Stimulated activated naive CD8-positive, alpha-beta T cell treated with anti-CD3 and anti-CD28 coated beads, Interleukin-15, Interleukin-2, amounts not matched to agents 100 ng/mL and 50 ng/mL, for 24 hours (primary cell): Measurements from ENCODE around the gene OR51L1.
"Not testable (repeated sequence)": the region's sequence is repeated elsewhere in the genome, so short reads cannot be mapped to it uniquely, and the experiment has no call there.

Experiments used
- H3K27ac Mint-ChIP-seq: one replicate; pipeline ENCODE4 v1.8.0; 2021; ENCODE audit warnings: mild to moderate bottlenecking, mixed read lengths
- H3K27me3 Mint-ChIP-seq: one replicate; pipeline ENCODE4 v1.8.0; 2021; ENCODE audit warnings: mixed read lengths
- H3K36me3 Mint-ChIP-seq: one replicate; pipeline ENCODE4 v1.8.0; 2021; ENCODE audit warnings: low read depth, mixed read lengths
- H3K4me1 Mint-ChIP-seq: one replicate; pipeline ENCODE4 v1.8.0; 2021; ENCODE audit warnings: low read depth, mixed read lengths
- H3K4me3 Mint-ChIP-seq: one replicate; pipeline ENCODE4 v1.8.0; 2021; ENCODE audit warnings: mild to moderate bottlenecking, mixed read lengths
- H3K9me3 Mint-ChIP-seq: one replicate; pipeline ENCODE4 v1.8.0; 2021; ENCODE audit warnings: mixed read lengths

Gene OR51L1, protein sequence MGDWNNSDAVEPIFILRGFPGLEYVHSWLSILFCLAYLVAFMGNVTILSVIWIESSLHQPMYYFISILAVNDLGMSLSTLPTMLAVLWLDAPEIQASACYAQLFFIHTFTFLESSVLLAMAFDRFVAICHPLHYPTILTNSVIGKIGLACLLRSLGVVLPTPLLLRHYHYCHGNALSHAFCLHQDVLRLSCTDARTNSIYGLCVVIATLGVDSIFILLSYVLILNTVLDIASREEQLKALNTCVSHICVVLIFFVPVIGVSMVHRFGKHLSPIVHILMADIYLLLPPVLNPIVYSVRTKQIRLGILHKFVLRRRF

DNA sequence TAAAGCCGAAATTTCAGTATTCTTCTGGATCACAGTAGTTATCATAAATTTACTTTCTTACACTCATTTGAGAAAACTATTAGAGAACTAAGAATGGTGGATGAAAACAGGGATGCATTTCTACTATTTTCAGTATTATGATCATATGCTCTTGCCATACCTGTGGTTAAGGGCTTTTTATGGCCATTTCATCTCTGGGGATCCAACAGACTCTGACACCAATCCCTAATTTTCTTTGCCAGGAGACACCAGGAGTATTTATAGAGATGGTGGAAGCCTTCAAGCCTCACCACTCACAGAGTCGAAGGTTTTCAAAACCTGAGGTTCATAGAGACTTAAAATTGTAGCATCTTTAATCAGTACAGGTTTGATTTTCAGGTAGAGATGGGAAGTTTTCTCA, at the start of gene OR51L1:
Gene OR51L1, plus strand, starts transcription at position 301 of the 400 bp plus-strand sequence. CDS start 4,132 bp downstream, outside the sequence.
- H3K36me3 Mint-ChIP-seq = no peaks in the 10 kb centered on the region
- no peaks in the 10 kb centered on the region for H3K9me3 Mint-ChIP-seq
- H3K4me1 Mint-ChIP-seq = no peaks in the 10 kb centered on the region
- no peaks in the 10 kb centered on the region for H3K27me3 Mint-ChIP-seq
- no peak within 1 kb of the TSS for H3K27ac Mint-ChIP-seq
- no peak within 1 kb of the TSS for H3K4me3 Mint-ChIP-seq

DNA sequence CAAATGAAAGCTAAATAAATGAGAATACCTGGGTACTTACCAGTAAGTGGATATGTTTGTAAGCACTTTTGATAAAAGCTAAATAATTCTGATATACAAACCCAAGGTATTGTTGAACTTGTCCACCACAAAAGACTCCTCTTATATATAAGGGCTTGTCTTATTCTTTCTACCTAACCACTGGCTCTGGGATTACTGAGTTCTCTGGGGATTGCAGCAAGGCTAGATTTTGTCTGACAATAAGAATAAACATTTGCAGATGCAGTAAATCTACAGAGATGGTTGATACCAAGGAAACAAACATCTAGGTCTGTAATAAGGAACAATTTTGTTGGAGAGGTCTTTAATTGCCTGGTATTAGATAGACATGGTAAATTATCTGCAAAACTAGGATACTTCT, 47.1 kb upstream of the OR51L1 start, which contains the start of gene OR51A4:
Gene OR51A4, minus strand, starts transcription at position 101 of the 400 bp plus-strand sequence. CDS start 505 bp downstream, outside the sequence.
- no peak within 1 kb of the TSS for H3K4me3 Mint-ChIP-seq
- H3K4me1 Mint-ChIP-seq = no peaks in the 10 kb centered on the region
- no peaks in the 10 kb centered on the region for H3K27me3 Mint-ChIP-seq

DNA sequence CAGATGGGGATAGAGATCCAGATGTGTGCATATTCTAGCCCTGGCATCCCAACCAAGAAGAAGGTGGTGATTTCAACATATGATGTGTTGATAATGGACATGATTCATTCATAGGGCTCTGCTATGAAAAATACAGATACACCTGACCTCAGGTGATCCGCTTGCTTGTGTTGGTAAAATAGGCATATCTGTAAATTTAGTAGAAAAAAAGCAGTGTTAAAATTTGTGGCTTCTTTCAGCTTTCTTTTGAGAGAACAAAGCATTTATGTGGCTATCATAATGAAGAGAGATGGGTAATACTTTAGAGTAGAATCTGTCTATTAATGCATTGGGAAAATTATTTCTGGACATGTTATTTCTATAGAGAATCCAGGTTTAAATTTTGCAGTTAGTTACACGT, 39.0 kb upstream of the OR51L1 start, which contains the start of gene OR51A2:
Gene OR51A2, minus strand, starts transcription at position 101 of the 400 bp plus-strand sequence. Its CDS starts 0 bp downstream, at position 101.
- not testable (repeated sequence) for H3K27me3 Mint-ChIP-seq, H3K36me3 Mint-ChIP-seq, H3K9me3 Mint-ChIP-seq, H3K4me1 Mint-ChIP-seq, H3K4me3 Mint-ChIP-seq, H3K27ac Mint-ChIP-seq

More for the DNA sequence above, 47.1 kb upstream of the OR51L1 start, which contains the start of gene OR51A4:
- Mint-ChIP-seq H3K27ac (no peak within 1 kb of the TSS), H3K9me3 (no peaks in the 10 kb centered on the region), H3K36me3 (no peaks in the 10 kb centered on the region)

DNA sequence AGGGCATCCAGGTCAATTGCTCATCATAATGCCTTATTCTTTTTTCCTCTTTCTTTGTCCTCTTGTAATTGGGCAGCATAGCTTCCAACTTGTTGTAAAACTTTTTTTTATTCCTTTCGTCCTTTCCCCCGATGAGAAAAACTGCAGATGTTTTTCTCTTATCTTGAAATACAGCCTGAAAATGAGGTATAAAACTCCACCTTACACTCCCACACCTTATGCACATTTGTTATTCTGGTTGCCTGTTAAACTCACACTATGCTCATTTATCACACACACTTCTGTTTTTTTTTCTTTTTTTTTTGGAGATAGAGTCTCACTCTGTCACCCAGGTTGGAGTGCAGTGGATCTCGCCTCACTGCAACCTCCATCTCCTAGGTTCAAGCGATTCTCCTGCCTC, 37.3 kb upstream of the OR51L1 start:
- Mint-ChIP-seq H3K4me3 (no peak overlapping the region), H3K9me3 (peaks cover 4% of the 10 kb centered on the region), H3K27me3 (no peaks in the 10 kb centered on the region), H3K4me1 (no peaks in the 10 kb centered on the region), H3K36me3 (no peaks in the 10 kb centered on the region), H3K27ac (no peak overlapping the region)

DNA sequence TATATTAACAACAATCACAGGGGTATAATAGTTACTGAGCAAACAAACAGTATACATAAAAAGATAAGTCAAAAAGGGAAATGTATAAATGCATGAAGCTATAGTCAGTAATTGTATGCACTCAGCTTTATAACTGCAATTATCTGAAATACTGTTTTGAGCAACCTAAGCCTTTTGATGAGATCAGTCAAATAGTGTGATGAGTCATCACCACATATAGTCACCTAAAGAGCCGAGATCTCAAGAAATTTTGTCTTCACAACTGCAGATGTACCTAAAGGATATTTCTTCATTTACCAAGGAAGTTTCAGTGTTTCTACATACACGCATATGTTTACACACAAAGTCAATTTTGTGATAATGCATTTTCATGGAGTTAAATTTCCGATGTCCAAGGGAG, 33.8 kb upstream of the OR51L1 start:
- no peaks in the 10 kb centered on the region for H3K4me1 Mint-ChIP-seq
- H3K27me3 Mint-ChIP-seq = no peaks in the 10 kb centered on the region
- H3K27ac Mint-ChIP-seq = no peak overlapping the region
- H3K9me3 Mint-ChIP-seq = peaks cover 4% of the 10 kb centered on the region
- no peak overlapping the region for H3K4me3 Mint-ChIP-seq
- no peaks in the 10 kb centered on the region for H3K36me3 Mint-ChIP-seq

DNA sequence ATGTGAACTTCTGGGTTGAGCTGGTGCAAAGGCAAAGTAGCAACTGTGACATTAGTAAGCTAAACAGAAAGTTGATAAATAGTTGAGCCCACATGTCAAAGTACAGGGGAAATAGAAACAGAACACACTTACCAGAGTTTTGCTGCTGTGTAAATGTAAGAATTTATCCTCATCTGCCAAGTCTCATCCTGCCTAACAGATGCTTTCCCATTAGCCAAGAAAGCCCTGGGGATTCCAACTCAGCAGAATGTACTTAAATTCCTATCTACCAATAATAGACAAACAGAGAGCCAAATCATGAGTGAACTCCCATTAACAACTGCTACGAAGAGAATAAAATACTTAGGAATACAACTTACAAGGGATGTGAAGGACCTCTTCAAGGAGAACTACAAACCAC, 31.8 kb upstream of the OR51L1 start:
- Mint-ChIP-seq H3K4me3 (no peak overlapping the region), H3K9me3 (peaks cover 4% of the 10 kb centered on the region), H3K27me3 (peaks cover 3% of the 10 kb centered on the region), H3K36me3 (no peaks in the 10 kb centered on the region), H3K27ac (no peak overlapping the region), H3K4me1 (no peaks in the 10 kb centered on the region)

DNA sequence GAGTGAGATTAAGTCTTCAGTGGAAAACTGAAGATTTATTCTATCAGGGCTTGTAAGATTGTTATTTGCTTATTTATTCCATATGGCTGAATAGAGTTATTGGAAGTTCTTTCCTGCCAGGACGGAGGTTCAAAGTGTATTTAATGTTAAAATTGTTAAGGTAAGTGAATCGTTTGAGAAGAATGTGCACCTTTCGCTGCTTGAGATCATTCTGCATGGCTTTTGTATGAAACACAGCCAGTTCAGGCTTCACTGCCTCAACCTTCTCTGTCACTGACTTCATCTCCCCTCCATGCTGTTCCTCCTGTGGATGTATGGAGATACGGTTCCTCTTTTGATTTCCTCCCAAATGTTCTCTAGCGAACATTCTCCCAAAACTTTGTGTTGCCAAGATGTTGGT, 19.2 kb upstream of the OR51L1 start:
- Mint-ChIP-seq H3K4me3 (no peak overlapping the region), H3K27ac (no peak overlapping the region), H3K4me1 (no peaks in the 10 kb centered on the region), H3K27me3 (no peaks in the 10 kb centered on the region), H3K36me3 (no peaks in the 10 kb centered on the region), H3K9me3 (peaks cover 3% of the 10 kb centered on the region)

DNA sequence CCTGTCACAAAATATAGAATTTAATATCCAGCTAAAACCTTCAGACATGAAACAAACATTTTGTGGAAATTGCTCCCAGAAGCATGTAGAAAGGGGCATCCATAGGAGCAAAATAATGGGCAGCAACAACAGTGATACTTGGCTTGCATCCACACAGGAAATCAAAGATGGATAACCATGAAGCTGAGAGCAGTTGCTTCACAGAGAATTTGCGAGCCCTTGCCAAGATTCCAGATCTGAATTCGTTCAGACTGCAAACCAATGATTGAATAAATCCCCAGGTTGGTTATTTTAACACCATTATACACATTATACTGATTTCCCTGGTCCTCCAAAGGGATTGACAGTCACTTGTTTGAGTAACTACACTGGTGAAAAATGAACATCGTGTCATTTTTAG, 15.6 kb upstream of the OR51L1 start:
- Mint-ChIP-seq H3K27ac (no peak overlapping the region), H3K27me3 (no peaks in the 10 kb centered on the region), H3K9me3 (peaks cover 3% of the 10 kb centered on the region), H3K36me3 (no peaks in the 10 kb centered on the region), H3K4me1 (no peaks in the 10 kb centered on the region), H3K4me3 (no peak overlapping the region)

DNA sequence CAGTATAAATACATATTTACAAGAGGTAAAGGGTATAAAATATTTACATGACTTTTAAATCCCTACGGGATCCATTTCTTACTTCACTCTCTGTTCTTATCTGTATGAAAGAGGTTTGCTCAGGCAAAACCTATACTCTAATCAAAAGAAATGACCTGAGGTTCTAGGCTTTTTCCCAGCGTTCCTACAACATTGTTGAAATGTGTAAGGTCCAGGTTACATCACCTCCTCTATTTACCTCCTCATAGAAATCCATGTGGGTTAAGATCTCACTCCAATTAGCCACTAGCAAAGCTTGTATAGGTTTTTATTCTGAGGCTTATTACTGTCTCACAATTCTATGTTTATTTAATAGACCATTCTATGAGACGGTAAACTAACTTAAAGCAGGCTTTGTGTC, 12.0 kb upstream of the OR51L1 start:
- Mint-ChIP-seq H3K36me3 (no peaks in the 10 kb centered on the region), H3K9me3 (peaks cover 3% of the 10 kb centered on the region), H3K27ac (no peak overlapping the region), H3K4me3 (no peak overlapping the region), H3K4me1 (no peaks in the 10 kb centered on the region), H3K27me3 (no peaks in the 10 kb centered on the region)

DNA sequence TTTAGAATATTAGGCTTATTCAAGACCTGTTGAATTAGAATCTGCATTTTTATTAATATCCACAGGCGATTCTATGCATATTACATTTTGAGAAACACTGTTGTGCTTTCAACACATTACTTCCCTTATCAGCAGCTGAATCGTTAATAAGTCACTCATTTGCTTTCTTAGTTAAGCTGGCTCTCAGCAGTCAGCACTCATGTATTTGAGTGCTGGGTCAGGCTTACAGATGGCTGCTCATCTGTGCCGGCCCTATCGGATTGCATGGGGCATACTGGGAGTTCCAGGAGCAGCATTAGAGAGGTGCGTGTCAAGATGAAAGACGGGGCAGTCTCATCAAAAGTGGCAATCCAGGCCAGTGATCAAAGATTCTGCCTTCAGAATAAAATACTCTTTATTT, 10.8 kb upstream of the OR51L1 start:
- Mint-ChIP-seq H3K4me3 (no peak overlapping the region), H3K36me3 (no peaks in the 10 kb centered on the region), H3K27ac (no peak overlapping the region)

DNA sequence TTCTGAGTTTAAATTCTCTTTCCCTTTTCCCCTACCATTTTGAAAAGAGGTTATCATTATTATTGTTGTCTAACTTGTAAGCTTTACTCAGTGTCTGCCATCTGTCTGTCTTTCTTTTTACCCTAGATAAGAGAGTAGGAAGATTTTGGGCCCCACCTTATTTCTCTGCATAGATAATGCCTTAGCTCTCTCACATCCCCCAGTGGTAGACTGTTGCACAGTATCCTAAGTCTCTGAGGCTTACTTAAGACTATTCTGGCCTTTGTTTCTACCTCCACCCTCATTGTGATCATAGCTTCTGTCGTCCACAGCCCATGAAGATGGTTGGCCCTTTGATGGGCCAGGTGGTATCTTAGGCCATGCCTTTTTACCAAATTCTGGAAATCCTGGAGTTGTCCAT, 3.6 kb upstream of the OR51L1 start:
- Mint-ChIP-seq H3K4me1 (no peaks in the 10 kb centered on the region), H3K27ac (no peak overlapping the region), H3K27me3 (no peaks in the 10 kb centered on the region), H3K9me3 (no peaks in the 10 kb centered on the region), H3K4me3 (no peak overlapping the region), H3K36me3 (no peaks in the 10 kb centered on the region)

More for the DNA sequence above, 10.8 kb upstream of the OR51L1 start:
- no peaks in the 10 kb centered on the region for H3K27me3 Mint-ChIP-seq
- H3K9me3 Mint-ChIP-seq = no peaks in the 10 kb centered on the region
- H3K4me1 Mint-ChIP-seq = no peaks in the 10 kb centered on the region

DNA sequence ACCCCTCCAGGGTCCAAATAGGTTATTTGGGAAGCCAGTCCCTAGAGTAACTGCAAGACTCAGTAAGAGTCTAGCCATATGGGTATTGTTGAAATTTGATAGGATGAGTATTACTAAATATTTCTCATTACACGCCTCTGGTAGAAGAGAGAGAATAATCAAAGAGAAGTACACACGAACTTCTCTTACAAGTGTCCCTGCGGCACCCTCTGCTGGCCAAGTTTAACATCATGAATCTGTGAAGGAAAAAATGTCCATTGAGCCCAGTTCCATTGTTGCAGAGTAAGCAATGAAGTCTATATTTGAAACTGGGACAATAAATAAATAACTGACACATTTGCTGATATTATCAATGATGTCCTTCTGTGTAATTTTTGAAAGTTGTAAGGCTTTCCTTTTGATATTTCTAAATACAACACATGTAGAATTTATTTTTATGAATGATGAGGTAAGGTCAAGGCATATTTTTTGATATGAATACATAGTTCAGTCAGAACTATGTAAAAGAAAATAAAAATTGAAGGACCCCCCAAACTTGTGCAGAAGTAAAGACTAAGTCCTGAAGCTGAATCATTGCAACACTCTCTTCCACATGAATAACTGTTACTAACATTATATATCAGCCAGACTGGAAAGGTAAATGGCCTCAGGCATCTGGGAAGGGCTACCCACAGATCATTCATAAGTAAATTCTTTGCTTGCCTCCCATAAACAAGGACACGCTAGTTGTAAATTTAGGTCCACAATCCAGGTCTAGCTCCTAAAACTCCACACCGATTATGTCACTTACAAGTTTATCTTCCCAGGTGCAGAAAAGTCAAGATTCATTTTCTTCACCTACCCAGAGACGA, 10.0 kb downstream of the OR51L1 start:
- H3K4me3 Mint-ChIP-seq = no peak overlapping the region
- no peaks in the 10 kb centered on the region for H3K4me1 Mint-ChIP-seq
- no peaks in the 10 kb centered on the region for H3K36me3 Mint-ChIP-seq
- H3K27ac Mint-ChIP-seq = no peak overlapping the region
- no peaks in the 10 kb centered on the region for H3K9me3 Mint-ChIP-seq
- H3K27me3 Mint-ChIP-seq = no peaks in the 10 kb centered on the region

DNA sequence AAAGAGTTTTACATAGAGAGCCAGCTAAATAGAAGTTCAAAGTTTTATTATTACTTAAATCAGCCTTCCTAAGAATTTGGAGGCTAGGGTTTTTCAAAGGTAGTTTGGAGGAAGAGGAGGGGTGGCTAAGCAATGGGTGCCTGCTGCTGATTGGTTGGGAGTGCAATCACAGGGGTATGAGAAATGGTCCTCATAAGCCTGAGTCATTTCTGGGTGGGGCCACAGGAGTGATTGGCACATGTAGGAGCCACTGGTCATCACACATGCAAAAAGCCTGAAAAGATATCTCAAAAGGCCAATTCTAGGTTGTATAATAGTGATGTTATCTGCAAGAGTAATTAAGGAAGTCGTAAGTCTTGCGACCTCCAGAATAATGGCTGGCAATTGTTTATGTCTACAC, 12.9 kb downstream of the OR51L1 start:
- no peaks in the 10 kb centered on the region for H3K9me3 Mint-ChIP-seq
- no peaks in the 10 kb centered on the region for H3K36me3 Mint-ChIP-seq
- H3K4me3 Mint-ChIP-seq = no peak overlapping the region
- no peaks in the 10 kb centered on the region for H3K4me1 Mint-ChIP-seq
- H3K27me3 Mint-ChIP-seq = no peaks in the 10 kb centered on the region
- H3K27ac Mint-ChIP-seq = no peak overlapping the region

DNA sequence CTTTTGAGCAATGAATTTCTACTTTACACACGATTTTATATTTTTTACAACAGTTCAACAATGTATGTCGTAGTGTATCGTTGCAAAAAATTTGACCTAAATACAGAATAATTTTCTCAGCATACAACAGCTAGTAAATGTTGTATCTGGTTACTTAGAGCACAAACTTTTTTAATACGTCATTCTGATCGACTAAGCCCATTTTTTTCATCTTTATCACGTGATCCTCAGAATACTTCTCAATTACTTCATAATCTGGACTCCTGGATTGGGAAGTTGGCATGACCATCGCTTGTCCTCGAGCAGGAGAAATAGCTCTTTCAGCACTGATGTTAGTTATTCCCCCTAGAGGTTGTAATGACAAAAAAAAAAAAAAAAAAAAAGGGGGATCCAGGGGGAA, 16.6 kb downstream of the OR51L1 start:
- no peaks in the 10 kb centered on the region for H3K27me3 Mint-ChIP-seq
- H3K4me3 Mint-ChIP-seq = no peak overlapping the region
- H3K4me1 Mint-ChIP-seq = no peaks in the 10 kb centered on the region
- H3K36me3 Mint-ChIP-seq = no peaks in the 10 kb centered on the region
- H3K9me3 Mint-ChIP-seq = peaks cover 7% of the 10 kb centered on the region
- H3K27ac Mint-ChIP-seq = no peak overlapping the region

DNA sequence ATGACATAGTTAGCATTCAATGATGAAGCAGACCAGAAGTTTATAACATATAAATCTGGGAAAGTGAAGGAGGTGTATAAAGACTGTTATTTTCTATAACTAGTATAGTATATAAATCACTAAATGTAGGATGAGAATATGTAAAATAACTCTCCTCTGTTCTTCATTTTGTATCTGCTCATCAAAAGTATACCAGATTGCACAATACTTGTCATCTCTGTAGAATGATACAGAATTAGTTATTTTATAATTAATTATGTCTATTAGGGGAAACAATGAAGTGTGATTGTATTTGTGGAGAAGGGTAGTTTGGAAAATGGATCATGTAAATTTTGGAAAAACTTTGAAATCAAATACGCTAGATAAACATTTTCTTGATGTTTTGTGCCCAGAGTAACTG, 18.4 kb downstream of the OR51L1 start:
- Mint-ChIP-seq H3K36me3 (no peaks in the 10 kb centered on the region), H3K27me3 (no peaks in the 10 kb centered on the region), H3K4me1 (no peaks in the 10 kb centered on the region), H3K9me3 (peaks cover 7% of the 10 kb centered on the region), H3K4me3 (no peak overlapping the region), H3K27ac (no peak overlapping the region)
